ENCODE results near the gene NPSR1.

DNA sequence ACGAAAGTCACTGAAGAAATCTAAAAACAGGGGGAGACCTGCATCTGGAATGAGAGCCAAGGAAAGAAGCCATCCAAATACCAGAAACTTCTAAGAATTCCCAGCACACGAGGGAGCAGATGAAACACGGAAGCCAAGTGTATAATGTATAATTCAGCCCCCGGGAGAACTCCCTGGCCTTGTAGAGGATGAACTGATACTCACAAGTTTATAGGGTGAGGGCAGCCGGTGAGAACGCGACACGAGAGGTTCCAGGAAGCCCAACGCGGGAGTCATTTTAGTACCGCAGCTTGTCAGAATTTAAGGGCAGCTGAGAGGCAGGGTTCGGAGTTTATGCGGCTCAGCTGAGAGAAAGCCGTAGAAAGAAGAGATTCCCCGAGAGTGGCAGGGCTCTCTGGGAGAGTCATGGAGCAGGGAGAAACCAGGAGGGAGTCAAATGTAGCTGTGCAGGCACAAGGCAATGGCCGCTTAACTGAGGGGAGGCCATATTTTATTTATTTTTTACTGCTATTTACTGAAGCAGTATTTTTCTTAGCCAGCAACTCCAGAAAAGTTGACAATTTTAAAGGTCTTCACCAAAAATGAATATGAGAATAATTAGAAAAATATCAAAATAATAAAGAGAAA, 164.0 kb downstream of the NPSR1 start:
- TF ChIP-seq RBM15 (IDR thresholded peaks at IDR 0.05; ENCODE audit: insufficient read depth, low read length) (no peak), NR3C1 (CRISPR knock-in tag; IDR thresholded peaks at IDR 0.05) (no peak), SMARCC2 (IDR thresholded peaks at IDR 0.05; ENCODE audit: low read depth) (no peak), SIN3B (IDR thresholded peaks at IDR 0.05; ENCODE audit: low read depth) (no peak), RAD21 (CRISPR knock-in tag; conservative IDR thresholded peaks at IDR 0.05 in 1 of 2, IDR thresholded peaks at IDR 0.05 in 1 of 2) (no peak), SIN3A (IDR thresholded peaks at IDR 0.05; ENCODE audit: borderline replicate concordance in 2 of 2, control insufficient read depth in 1 of 2, low read depth in 2 of 2, low read length in 2 of 2) (no peak), CHD4 (IDR thresholded peaks at IDR 0.05; ENCODE audit: insufficient read depth, insufficient replicate concordance, low read depth, low read length, poor library complexity, severe bottlenecking) (no peak), RHOXF2B (CRISPR knock-in tag; conservative IDR thresholded peaks at IDR 0.05) (no peak), HDAC6 (IDR thresholded peaks at IDR 0.05; ENCODE audit: low read depth, low read length) (no peak), EWSR1 (IDR thresholded peaks at IDR 0.05; ENCODE audit: borderline replicate concordance, low read depth, partially characterized antibody) (no peak)
- TF ChIP-seq, protein P1, sequence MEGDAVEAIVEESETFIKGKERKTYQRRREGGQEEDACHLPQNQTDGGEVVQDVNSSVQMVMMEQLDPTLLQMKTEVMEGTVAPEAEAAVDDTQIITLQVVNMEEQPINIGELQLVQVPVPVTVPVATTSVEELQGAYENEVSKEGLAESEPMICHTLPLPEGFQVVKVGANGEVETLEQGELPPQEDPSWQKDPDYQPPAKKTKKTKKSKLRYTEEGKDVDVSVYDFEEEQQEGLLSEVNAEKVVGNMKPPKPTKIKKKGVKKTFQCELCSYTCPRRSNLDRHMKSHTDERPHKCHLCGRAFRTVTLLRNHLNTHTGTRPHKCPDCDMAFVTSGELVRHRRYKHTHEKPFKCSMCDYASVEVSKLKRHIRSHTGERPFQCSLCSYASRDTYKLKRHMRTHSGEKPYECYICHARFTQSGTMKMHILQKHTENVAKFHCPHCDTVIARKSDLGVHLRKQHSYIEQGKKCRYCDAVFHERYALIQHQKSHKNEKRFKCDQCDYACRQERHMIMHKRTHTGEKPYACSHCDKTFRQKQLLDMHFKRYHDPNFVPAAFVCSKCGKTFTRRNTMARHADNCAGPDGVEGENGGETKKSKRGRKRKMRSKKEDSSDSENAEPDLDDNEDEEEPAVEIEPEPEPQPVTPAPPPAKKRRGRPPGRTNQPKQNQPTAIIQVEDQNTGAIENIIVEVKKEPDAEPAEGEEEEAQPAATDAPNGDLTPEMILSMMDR (IDR thresholded peaks at IDR 0.05 in 2 of 3, conservative IDR thresholded peaks at IDR 0.05 in 1 of 3; ENCODE audit: insufficient read depth in 2 of 3, low read depth in 1 of 3, low read length in 3 of 3): no peak
- TF ChIP-seq, protein P2, sequence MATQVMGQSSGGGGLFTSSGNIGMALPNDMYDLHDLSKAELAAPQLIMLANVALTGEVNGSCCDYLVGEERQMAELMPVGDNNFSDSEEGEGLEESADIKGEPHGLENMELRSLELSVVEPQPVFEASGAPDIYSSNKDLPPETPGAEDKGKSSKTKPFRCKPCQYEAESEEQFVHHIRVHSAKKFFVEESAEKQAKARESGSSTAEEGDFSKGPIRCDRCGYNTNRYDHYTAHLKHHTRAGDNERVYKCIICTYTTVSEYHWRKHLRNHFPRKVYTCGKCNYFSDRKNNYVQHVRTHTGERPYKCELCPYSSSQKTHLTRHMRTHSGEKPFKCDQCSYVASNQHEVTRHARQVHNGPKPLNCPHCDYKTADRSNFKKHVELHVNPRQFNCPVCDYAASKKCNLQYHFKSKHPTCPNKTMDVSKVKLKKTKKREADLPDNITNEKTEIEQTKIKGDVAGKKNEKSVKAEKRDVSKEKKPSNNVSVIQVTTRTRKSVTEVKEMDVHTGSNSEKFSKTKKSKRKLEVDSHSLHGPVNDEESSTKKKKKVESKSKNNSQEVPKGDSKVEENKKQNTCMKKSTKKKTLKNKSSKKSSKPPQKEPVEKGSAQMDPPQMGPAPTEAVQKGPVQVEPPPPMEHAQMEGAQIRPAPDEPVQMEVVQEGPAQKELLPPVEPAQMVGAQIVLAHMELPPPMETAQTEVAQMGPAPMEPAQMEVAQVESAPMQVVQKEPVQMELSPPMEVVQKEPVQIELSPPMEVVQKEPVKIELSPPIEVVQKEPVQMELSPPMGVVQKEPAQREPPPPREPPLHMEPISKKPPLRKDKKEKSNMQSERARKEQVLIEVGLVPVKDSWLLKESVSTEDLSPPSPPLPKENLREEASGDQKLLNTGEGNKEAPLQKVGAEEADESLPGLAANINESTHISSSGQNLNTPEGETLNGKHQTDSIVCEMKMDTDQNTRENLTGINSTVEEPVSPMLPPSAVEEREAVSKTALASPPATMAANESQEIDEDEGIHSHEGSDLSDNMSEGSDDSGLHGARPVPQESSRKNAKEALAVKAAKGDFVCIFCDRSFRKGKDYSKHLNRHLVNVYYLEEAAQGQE (IDR thresholded peaks at IDR 0.05; ENCODE audit: borderline replicate concordance): no peak
- TF ChIP-seq, protein P2 (CRISPR knock-in tag; IDR thresholded peaks at IDR 0.05; ENCODE audit: low read depth): no peak

Data from K562 (cell line).